Measurements from ENCODE around the gene DNER.

- TF ChIP-seq POLR2A (IDR thresholded peaks at IDR 0.05; ENCODE audit: extremely low read depth, insufficient read length) (no peak), CTCF (IDR thresholded peaks at IDR 0.05; ENCODE audit: low read depth, low read length) (no peak), MYC (IDR thresholded peaks at IDR 0.05; ENCODE audit: low read depth, low read length) (no peak), MAX (IDR thresholded peaks at IDR 0.05; ENCODE audit: low read depth, low read length) (no peak)
Measured at GRCh38 chr2:229640636-229641035, 73.7 kb downstream of the DNER start.

All from NB4 (cell line).